IMR-90 (cell line): ENCODE results near the gene SLC9A9. TPM values are rescaled to one million over a fixed set of nuclear protein-coding genes. Genes with fewer than 3 reads are reported as not detected.

Source experiments
- ATAC-seq: fragments of 200-7000 bp; cut with Tn5 transposase; 2 replicates; pipeline ENCODE4 v1.9.1; 2020; ENCODE audit warnings: low read depth, mild to moderate bottlenecking, moderate library complexity
- BruUV-seq: library from RNA; stranded (reverse); fragments of 400-500 nt; replicated peaks from 2 replicates; lab custom pipeline; 2021; lab: Mats Ljungman, UMichigan
- CTCF ChIA-PET: fragments of 300-600 bp; formaldehyde crosslinking; extraction: SDS; loops from one replicate; lab custom pipeline; 2021; ENCODE audit warnings: antibody characterized with exemption; lab: Yijun Ruan, JAX
- POLR2A ChIA-PET: fragments of 300-600 bp; sonication (Branson Sonifier 250); formaldehyde crosslinking; loops from one replicate; lab custom pipeline; 2022; ENCODE audit warnings: antibody characterized with exemption; ENCODE audit not compliant: unreplicated experiment; lab: Charles Lee
- DNase-seq: peaks from one replicate; pipeline ENCODE4 v3.0.0; 2013
- H2AFZ ChIP-seq: replicated peaks from 2 replicates; pipeline ENCODE3; 2013; ENCODE audit warnings: low read length, mild to moderate bottlenecking; ENCODE audit not compliant: poor library complexity
- H2AK5ac ChIP-seq: 2 replicates; pipeline ENCODE4 v1.6.1; 2013; ENCODE audit warnings: low read depth, low read length, inconsistent platforms
- H2AK9ac ChIP-seq: replicated peaks from 2 replicates; pipeline ENCODE3; 2013; ENCODE audit warnings: mild to moderate bottlenecking, low read depth, low read length, moderate library complexity; ENCODE audit not compliant: poor library complexity
- H2BK120ac ChIP-seq: 2 replicates; pipeline ENCODE4 v1.6.1; 2013; ENCODE audit warnings: low read depth, low read length, inconsistent platforms
- H2BK15ac ChIP-seq: 3 replicates; pipeline ENCODE4 v1.6.1; 2013; ENCODE audit warnings: low read depth, low read length, inconsistent platforms
- H2BK20ac ChIP-seq: 2 replicates; pipeline ENCODE4 v1.6.1; 2013; ENCODE audit warnings: low read depth, mild to moderate bottlenecking, inconsistent platforms, low read length, moderate library complexity
- H2BK5ac ChIP-seq: 2 replicates; pipeline ENCODE4 v1.6.1; 2013; ENCODE audit warnings: mild to moderate bottlenecking, low read depth, low read length, inconsistent platforms; ENCODE audit not compliant: poor library complexity, severe bottlenecking
- H3K14ac ChIP-seq: replicated peaks from 2 replicates; pipeline ENCODE4 v1.6.1; 2013; ENCODE audit warnings: low read depth, low read length, inconsistent platforms
- H3K18ac ChIP-seq: 2 replicates; pipeline ENCODE4 v1.6.1; 2013; ENCODE audit warnings: low read depth, low read length, control low read depth
- H3K23ac ChIP-seq: 2 replicates; pipeline ENCODE4 v1.6.1; 2013; ENCODE audit warnings: low read depth, low read length, inconsistent platforms
- H3K27ac ChIP-seq: 2 replicates; pipeline ENCODE4 v1.5.1; 2013; ENCODE audit warnings: mild to moderate bottlenecking, control low read depth, low read length; ENCODE audit not compliant: insufficient read depth
- H3K27me3 ChIP-seq: 2 replicates; pipeline ENCODE4 v1.6.1; 2013; ENCODE audit warnings: low read length; ENCODE audit not compliant: control insufficient read depth, insufficient read depth
- H3K36me3 ChIP-seq: 2 replicates; pipeline ENCODE4 v1.6.1; 2013; ENCODE audit warnings: low read length, mixed read lengths; ENCODE audit not compliant: control insufficient read depth, insufficient read depth
- H3K4ac ChIP-seq: 2 replicates; pipeline ENCODE4 v1.6.1; 2013; ENCODE audit warnings: low read depth, low read length, inconsistent platforms
- H3K4me1 ChIP-seq: 2 replicates; pipeline ENCODE4 v1.6.1; 2013; ENCODE audit warnings: low read length, mixed read lengths; ENCODE audit not compliant: control insufficient read depth, insufficient read depth
- H3K4me2 ChIP-seq: 2 replicates; pipeline ENCODE4 v1.6.1; 2013; ENCODE audit warnings: low read depth, mild to moderate bottlenecking, control low read depth, low read length, moderate library complexity
- H3K4me3 ChIP-seq: 2 replicates; pipeline ENCODE4 v1.5.1; 2013; ENCODE audit warnings: low read depth, mild to moderate bottlenecking, control low read depth, low read length, moderate library complexity; ENCODE audit not compliant: insufficient read depth
- H3K56ac ChIP-seq: 2 replicates; pipeline ENCODE4 v1.6.1; 2013; ENCODE audit warnings: low read length, inconsistent platforms; ENCODE audit not compliant: insufficient read depth; ENCODE audit errors: extremely low read depth
- H3K79me1 ChIP-seq, 2 experiments: 2 replicates each; pipeline ENCODE4 v1.6.1; 2013; ENCODE audit warnings: low read length in 2 of 2, inconsistent platforms in 1 of 2, low read depth in 1 of 2
- H3K9ac ChIP-seq: 2 replicates; pipeline ENCODE4 v1.6.1; 2013; ENCODE audit warnings: low read depth, low read length, control low read depth
- H3K9me1 ChIP-seq: 2 replicates; pipeline ENCODE4 v1.6.1; 2013; ENCODE audit warnings: low read length, inconsistent platforms; ENCODE audit not compliant: insufficient read depth
- H3K9me3 ChIP-seq: 2 replicates; pipeline ENCODE4 v1.6.1; 2013; ENCODE audit warnings: low read length; ENCODE audit not compliant: control insufficient read depth, insufficient read depth
- H4K20me1 ChIP-seq: 2 replicates; pipeline ENCODE4 v1.6.1; 2013; ENCODE audit warnings: low read length, inconsistent platforms; ENCODE audit not compliant: insufficient read depth
- H4K5ac ChIP-seq: 2 replicates; pipeline ENCODE4 v1.6.1; 2013; ENCODE audit warnings: mild to moderate bottlenecking, low read depth, low read length, control low read depth
- H4K8ac ChIP-seq, 2 experiments: 2 replicates each; pipeline ENCODE4 v1.6.1; 2013; ENCODE audit warnings: low read depth in 2 of 2, low read length in 2 of 2, control low read depth in 1 of 2, inconsistent platforms in 1 of 2
- H4K91ac ChIP-seq: 2 replicates; pipeline ENCODE4 v1.6.1; 2013; ENCODE audit warnings: low read depth, low read length, inconsistent platforms; ENCODE audit not compliant: insufficient read depth
- BHLHE40 ChIP-seq: fragments of 150-350 bp; IDR thresholded peaks from 2 replicates; pipeline ENCODE4 v1.6.1; 2016; ENCODE audit warnings: mild to moderate bottlenecking, low read depth, low read length
- CEBPB ChIP-seq: IDR thresholded peaks from 2 replicates; pipeline ENCODE4 v1.6.1; 2012; ENCODE audit warnings: low read depth, low read length, improper control_type of control experiment
- CHD1 ChIP-seq: IDR thresholded peaks from 2 replicates; pipeline ENCODE4 v1.6.1; 2012; ENCODE audit warnings: low read depth, low read length, improper control_type of control experiment
- CTCF ChIP-seq: conservative IDR thresholded peaks from 2 replicates; pipeline ENCODE4 v1.5.1; 2012; ENCODE audit warnings: mild to moderate bottlenecking, low read depth, low read length, improper control_type of control experiment
- ELK1 ChIP-seq: fragments of 150-350 bp; IDR thresholded peaks from 2 replicates; pipeline ENCODE4 v1.6.1; 2016; ENCODE audit warnings: low read depth, mild to moderate bottlenecking, low read length, moderate library complexity, borderline replicate concordance
- FOS ChIP-seq: fragments of 150-350 bp; IDR thresholded peaks from 2 replicates; pipeline ENCODE4 v1.6.1; 2016; ENCODE audit warnings: low read depth, low read length
- MAFK ChIP-seq: IDR thresholded peaks from 2 replicates; pipeline ENCODE4 v1.6.1; 2012; ENCODE audit warnings: low read depth, low read length, improper control_type of control experiment
- MAZ ChIP-seq: IDR thresholded peaks from 2 replicates; pipeline ENCODE4 v1.6.1; 2012; ENCODE audit warnings: low read depth, mild to moderate bottlenecking, low read length, improper control_type of control experiment, moderate library complexity, borderline replicate concordance
- MXI1 ChIP-seq: IDR thresholded peaks from 2 replicates; pipeline ENCODE4 v1.6.1; 2012; ENCODE audit warnings: low read depth, mild to moderate bottlenecking, low read length, moderate library complexity, borderline replicate concordance
- NFE2L2 ChIP-seq: fragments of 150-350 bp; IDR thresholded peaks from 2 replicates; pipeline ENCODE4 v1.6.1; 2016; ENCODE audit warnings: low read depth, mild to moderate bottlenecking, low read length
- POLR2A ChIP-seq: IDR thresholded peaks from 2 replicates; pipeline ENCODE4 v1.6.1; 2012; ENCODE audit warnings: mild to moderate bottlenecking, low read depth, low read length
- RAD21 ChIP-seq: IDR thresholded peaks from 2 replicates; pipeline ENCODE4 v1.6.1; 2012; ENCODE audit warnings: low read length, improper control_type of control experiment
- RCOR1 ChIP-seq: IDR thresholded peaks from 2 replicates; pipeline ENCODE4 v1.6.1; 2012; ENCODE audit warnings: mild to moderate bottlenecking, low read length, improper control_type of control experiment; ENCODE audit not compliant: insufficient replicate concordance
- RFX5 ChIP-seq: IDR thresholded peaks from 2 replicates; pipeline ENCODE4 v1.8.0; 2012; ENCODE audit warnings: low read depth, mild to moderate bottlenecking, low read length, moderate library complexity
- SMC3 ChIP-seq: fragments of 150-350 bp; IDR thresholded peaks from 2 replicates; pipeline ENCODE4 v1.6.1; 2016; ENCODE audit warnings: low read depth, mild to moderate bottlenecking, antibody characterized with exemption, low read length, moderate library complexity
- USF2 ChIP-seq: fragments of 150-350 bp; IDR thresholded peaks from 2 replicates; pipeline ENCODE4 v1.6.1; 2017; ENCODE audit warnings: mild to moderate bottlenecking, antibody characterized with exemption, low read length, low read depth
- WGBS, 2 experiments: methylation state at CpG; one replicate each; pipeline versions ENCODE4 v1.1.5 to v1.1.7; 2013; ENCODE audit warnings: missing lambda C conversion rate in 2 of 2; ENCODE audit not compliant: insufficient read length in 1 of 2; ENCODE audit errors: extremely low coverage in 2 of 2; 5-methylcytosine and 5-hydroxymethylcytosine counted together
- dilution Hi-C: fragments of 300-500 bp; cut with HindIII; formaldehyde crosslinking; loops from one replicate; pipeline ENCODE4 v1.14.3; 2018; ENCODE audit warnings: low sequenced_read_pairs; ENCODE audit not compliant: unreplicated experiment
- in situ Hi-C: fragments of 300-500 bp; cut with MboI; formaldehyde crosslinking; loops from 3 replicates; pipeline ENCODE4 v1.14.3; 2019; ENCODE audit warnings: low sequenced_read_pairs, inconsistent platforms, mixed read lengths
- intact Hi-C: fragments of 100-400 bp; cut with micrococcal nuclease; formaldehyde crosslinking; loops from 2 replicates; pipeline ENCODE4 v1.10.0; 2022
- polyA plus RNA-seq, 3 experiments: library from polyadenylated mRNA; depleted of rRNA; stranded (reverse); fragments of >200 nt; gene quantifications; 2 replicates each; pipeline ENCODE4 v1.2.3, GENCODE V29; 2012; ENCODE audit warnings: low replicate concordance in 1 of 3
- total RNA-seq: library from RNA; depleted of rRNA; stranded (reverse); fragments of >200 nt; gene quantifications from 2 replicates; pipeline ENCODE4 v1.2.3, GENCODE V29; 2012

The SLC9A9 gene
- total and polyA plus RNA-seq, 2 of the 4 experiments (the other 2 are of a cell fraction): 1.4 to 2.3 TPM

- no peaks in the 10 kb centered on the region for H3K36me3 ChIP-seq
- BruUV-seq: no TSS peak
- H3K27me3 ChIP-seq: no peaks in the 10 kb centered on the region
- no peak overlapping the region for H3K27ac ChIP-seq
- ChIA-PET POLR2A (no interaction called here), CTCF (no interaction called here)
- H2AK9ac ChIP-seq: no peak overlapping the region
- H3K9me3 ChIP-seq: no peaks in the 10 kb centered on the region
- no peak overlapping the region for H3K23ac ChIP-seq
- no peak overlapping the region for H3K4me3 ChIP-seq
- in situ Hi-C loops (no loop called here), dilution Hi-C loops (no loop called here), intact Hi-C loops (no loop called here)
- H4K91ac ChIP-seq: no peak overlapping the region
- no peak overlapping the region for H4K8ac ChIP-seq
- no peak overlapping the region for H2BK20ac ChIP-seq
- no peak for ATAC-seq
- H2AFZ ChIP-seq: no peak overlapping the region
- H2AK5ac ChIP-seq: no peak overlapping the region
- no peaks in the 10 kb centered on the region for H4K20me1 ChIP-seq
- no peak overlapping the region for H2BK15ac ChIP-seq
- no peak overlapping the region for H3K56ac ChIP-seq
- no peak overlapping the region for H3K9ac ChIP-seq
- no peak overlapping the region for H3K18ac ChIP-seq
- no peak overlapping the region for H3K4ac ChIP-seq
- no peaks in the 10 kb centered on the region for H3K79me1 ChIP-seq
- no peak overlapping the region for H2BK5ac ChIP-seq
- H3K4me1 ChIP-seq: no peaks in the 10 kb centered on the region
- DNase-seq: no peak
- H4K5ac ChIP-seq: no peak overlapping the region
- no peak for TF ChIP-seq USF2
- TF ChIP-seq SMC3: no peak
- no peak for TF ChIP-seq MXI1
- TF ChIP-seq CTCF: no peak
- no peak for TF ChIP-seq ELK1
- no peak for TF ChIP-seq RCOR1
- TF ChIP-seq RFX5: no peak
- TF ChIP-seq NFE2L2: no peak
- no peak for TF ChIP-seq POLR2A
- no peak for TF ChIP-seq RAD21
- no peak for TF ChIP-seq FOS
- TF ChIP-seq BHLHE40: no peak
- no peak for TF ChIP-seq MAFK
- TF ChIP-seq MAZ: no peak
- no peak for TF ChIP-seq CHD1
- no peak for TF ChIP-seq CEBPB
- no CpG with 5 or more reads among the region's 2 CpGs for WGBS, 2 experiments
- no peaks in the 10 kb centered on the region for H3K9me1 ChIP-seq
- H2BK120ac ChIP-seq: no peak overlapping the region
- no peak overlapping the region for H3K14ac ChIP-seq
- H3K4me2 ChIP-seq: no peak overlapping the region
Measured at GRCh38 chr3:143271136-143271535, 577.1 kb downstream of the SLC9A9 start.
